NCI-H187 (cell line): ENCODE results near the gene RAI14.
"Not testable (repeated sequence)": the region's sequence is repeated elsewhere in the genome, so short reads cannot be mapped to it uniquely, and the experiment has no call there.

Experiments
- DNase-seq, 2 experiments: peaks; one replicate each; lab custom pipeline; 2025; lab: John Stamatoyannopoulos, UW

The RAI14 gene

GRCh38 chr5:34731435-34732232 is 75.5 kb downstream of the RAI14 start:
- no peak for DNase-seq

- DNase-seq = no peak
These were observed 78.2 kb downstream of the RAI14 start for GRCh38 chr5:34734326-34734725.

- DNase-seq = no peak
These were observed 79.6 kb downstream of the RAI14 start for GRCh38 chr5:34735491-34736426.

GRCh38 chr5:34736445-34737115 is 80.5 kb downstream of the RAI14 start:
- no peak for DNase-seq

GRCh38 chr5:34737731-34738130 is 81.6 kb downstream of the RAI14 start:
- no peak for DNase-seq

- DNase-seq = no peak
These were observed 82.3 kb downstream of the RAI14 start for GRCh38 chr5:34738381-34738780.

GRCh38 chr5:34740389-34740806 is 84.3 kb downstream of the RAI14 start:
- DNase-seq = no peak

- DNase-seq = no peak
These were observed 85.9 kb downstream of the RAI14 start for GRCh38 chr5:34742061-34742460.

GRCh38 chr5:34743878-34744277 is 87.8 kb downstream of the RAI14 start:
- DNase-seq = no peak

- DNase-seq = no peak
These were observed 92.3 kb downstream of the RAI14 start for GRCh38 chr5:34748431-34748830.

- no peak for DNase-seq
These were observed 93.3 kb downstream of the RAI14 start for GRCh38 chr5:34749431-34749873.

GRCh38 chr5:34750206-34750605 is 94.1 kb downstream of the RAI14 start:
- DNase-seq = no peak

GRCh38 chr5:34751807-34752736 is 95.9 kb downstream of the RAI14 start:
- no peak for DNase-seq

- not testable (repeated sequence) for DNase-seq
These were observed 97.1 kb downstream of the RAI14 start for GRCh38 chr5:34753236-34753635.

- DNase-seq = no peak
These were observed 99.8 kb downstream of the RAI14 start for GRCh38 chr5:34755926-34756325.

- no peak for DNase-seq
These were observed 100.9 kb downstream of the RAI14 start for GRCh38 chr5:34756781-34757624.

GRCh38 chr5:34758514-34758913 is 102.4 kb downstream of the RAI14 start:
- DNase-seq = no peak

GRCh38 chr5:34759213-34759612 is 103.1 kb downstream of the RAI14 start:
- not testable (repeated sequence) for DNase-seq

GRCh38 chr5:34765662-34766061 is 109.5 kb downstream of the RAI14 start:
- DNase-seq = no peak

GRCh38 chr5:34767180-34767579 is 111.1 kb downstream of the RAI14 start:
- no peak for DNase-seq
